HTR-8/SVneo (cell line): ENCODE measurements around the gene G3BP1.
A peak's percentile ranks its signal among the peaks of the same experiment; 100 is the strongest.
"Not testable (repeated sequence)": the region's sequence is repeated elsewhere in the genome, so short reads cannot be mapped to it uniquely, and the experiment has no call there.

Source experiments
- DNase-seq: peaks from one replicate; pipeline ENCODE4 v3.0.0; 2011; ENCODE audit warnings: low spot score, mixed read lengths; ENCODE audit not compliant: insufficient read length
- FAIRE-seq: peaks from 2 replicates; lab custom pipeline; 2011; peaks lifted over from hg19 to GRCh38; lab: Jason Lieb, UNC

G3BP1 gene

DNA sequence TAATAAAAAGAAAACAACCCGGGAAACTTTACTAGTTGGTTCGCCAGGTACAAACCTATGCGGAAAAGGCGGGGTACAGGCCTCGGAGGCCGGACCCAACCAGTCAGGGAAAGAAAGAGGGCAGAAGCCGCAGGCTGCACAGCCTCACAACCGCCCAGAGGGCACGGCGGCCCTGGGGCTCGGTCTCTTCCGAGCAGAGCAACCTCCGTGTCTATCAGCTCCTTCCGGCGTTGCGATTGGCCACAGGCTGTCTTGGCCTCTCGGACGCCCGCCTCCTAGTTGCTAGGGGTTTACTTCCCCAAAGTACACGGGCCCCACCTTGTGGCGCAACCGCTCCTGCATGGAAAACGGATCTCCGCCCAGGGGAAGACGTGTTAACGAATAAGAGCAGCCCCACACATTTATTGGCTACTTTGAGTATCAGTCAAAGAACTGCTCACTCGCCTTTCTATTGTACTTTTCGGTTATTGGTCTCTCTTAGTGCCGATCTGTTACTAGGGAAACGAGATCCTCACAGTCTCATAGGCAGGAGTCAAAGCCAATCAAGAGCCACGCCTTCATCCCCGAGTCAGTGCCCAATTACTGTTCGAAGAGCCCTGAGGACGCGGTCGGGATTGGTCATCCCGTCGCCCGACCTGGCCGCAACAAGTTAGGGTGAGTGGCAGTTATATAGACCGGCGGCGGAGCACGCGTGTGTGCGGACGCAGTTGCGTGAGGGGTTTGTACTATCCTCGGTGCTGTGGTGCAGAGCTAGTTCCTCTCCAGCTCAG lies at the start of gene G3BP1:
Gene G3BP1 (plus strand): TSS at position 696 of the 770 bp plus-strand sequence. CDS start 14,667 bp downstream, outside the sequence.
- DNase-seq (peak; percentile 99), FAIRE-seq (peak; percentile 98)

GRCh38 chr5:151722546-151722945 lies 49.2 kb upstream of the G3BP1 start:
- no peak for DNase-seq

GRCh38 chr5:151724360-151724759 lies 47.4 kb upstream of the G3BP1 start:
- DNase-seq (no peak), FAIRE-seq (no peak)

More at GRCh38 chr5:151722546-151722945, 49.2 kb upstream of the G3BP1 start:
- FAIRE-seq, result no peak

DNA sequence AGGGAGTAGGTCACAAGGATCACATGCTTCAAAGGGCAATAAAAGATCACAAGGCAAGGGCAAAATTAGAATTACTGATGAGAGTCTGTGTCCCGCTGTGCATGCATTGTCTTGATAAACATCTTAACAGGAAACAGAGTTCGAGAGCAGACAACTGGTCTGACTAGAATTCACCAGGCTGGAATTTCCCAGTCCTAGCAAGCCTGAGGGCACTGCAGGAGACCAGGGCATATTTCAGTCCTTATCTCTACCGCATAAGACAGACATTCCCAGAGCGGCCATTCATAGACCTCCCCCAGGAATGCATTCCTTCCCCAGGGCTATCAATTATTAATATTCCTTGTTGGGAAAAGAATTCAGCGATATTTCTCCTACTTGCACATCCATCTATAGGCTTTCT lies 42.2 kb upstream of the G3BP1 start:
- not testable (repeated sequence) for FAIRE-seq, DNase-seq

DNA sequence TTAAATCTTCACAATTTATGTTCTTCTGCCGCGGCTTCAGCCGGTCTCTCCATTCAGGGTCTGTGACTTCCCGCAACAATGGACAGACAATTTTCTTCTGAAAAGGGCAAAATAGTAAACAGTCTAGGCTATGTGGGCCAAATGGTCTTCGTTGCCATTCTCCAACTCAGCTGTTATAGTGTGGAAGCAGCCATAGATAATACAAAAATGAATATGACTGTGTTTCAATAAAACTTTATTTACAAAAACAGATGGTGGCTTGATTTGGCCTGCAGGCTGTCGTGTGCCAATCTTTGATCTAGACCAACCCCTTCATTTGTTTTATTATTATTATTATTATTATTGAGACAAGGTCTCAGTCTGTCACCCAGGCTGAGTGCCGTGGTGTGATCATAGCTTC lies 41.4 kb upstream of the G3BP1 start:
- FAIRE-seq (no peak), DNase-seq (no peak)

DNA sequence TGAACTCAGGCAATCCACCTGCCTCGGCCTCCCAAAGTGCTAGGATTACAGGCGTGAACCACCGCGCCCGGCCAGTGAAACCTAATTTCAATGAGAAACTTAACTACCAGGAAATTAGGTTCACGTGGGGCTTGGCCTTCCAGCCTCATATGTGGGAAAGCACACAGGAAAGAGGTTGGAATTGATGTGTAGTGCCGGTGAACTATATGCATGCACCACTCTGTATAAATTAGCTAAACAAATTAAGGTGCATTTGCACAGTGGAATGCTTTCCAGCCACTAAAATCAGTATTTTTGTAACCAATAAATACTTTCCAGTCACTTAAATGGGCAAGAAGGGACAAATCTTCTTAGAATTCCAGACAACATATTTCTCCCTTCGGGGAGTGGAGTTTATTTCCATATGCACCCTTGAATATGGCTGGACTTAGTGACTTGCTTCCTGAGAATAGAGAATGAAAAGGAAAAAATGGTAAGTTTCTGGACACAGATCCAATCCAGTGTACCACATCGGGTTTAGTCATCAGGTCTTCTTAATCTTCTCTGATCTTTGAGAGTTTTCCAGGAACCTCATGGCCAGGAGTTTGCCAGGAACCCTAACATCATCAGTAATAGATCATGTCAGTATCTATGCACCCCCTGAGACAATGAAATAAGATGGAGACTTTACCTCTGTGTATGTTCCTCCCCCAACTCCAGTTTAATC lies 38.2 kb upstream of the G3BP1 start:
- FAIRE-seq (no peak), DNase-seq (no peak)

DNA sequence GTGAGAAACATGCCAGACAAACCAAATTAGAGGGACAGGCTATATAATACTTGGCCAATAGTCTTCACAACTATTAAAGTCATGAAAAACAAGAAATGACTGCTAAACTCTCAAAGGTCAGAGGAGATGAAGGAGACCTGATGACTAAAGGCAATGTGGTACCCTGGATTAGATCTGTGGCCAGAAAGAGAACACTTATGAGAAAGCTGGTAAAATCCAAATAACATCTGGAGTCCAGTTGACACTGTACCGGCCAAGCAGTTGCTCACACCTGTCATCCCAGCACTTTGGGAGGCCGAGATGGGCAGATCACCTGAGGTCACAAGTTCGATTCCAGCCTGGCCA lies 37.7 kb upstream of the G3BP1 start:
- FAIRE-seq (no peak), DNase-seq (no peak)

DNA sequence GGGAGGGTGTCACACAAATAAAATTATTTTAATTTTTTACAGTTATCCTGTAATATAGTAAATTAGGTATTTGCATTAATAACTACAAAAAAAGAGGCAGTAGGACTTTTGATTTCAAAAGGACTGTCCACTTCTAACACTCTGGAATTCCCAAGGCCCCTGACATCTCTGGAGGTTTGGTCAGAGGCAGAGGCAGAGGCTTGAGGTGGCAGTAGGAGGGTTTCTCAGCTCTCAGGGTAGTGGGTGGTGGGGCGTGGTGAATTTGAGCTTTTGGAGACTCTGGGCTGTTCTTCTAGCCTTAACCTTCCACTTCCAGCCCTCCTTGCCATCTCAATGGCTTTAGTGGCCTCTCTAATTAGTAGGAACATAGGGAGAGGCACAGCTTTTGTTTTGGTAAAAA lies 36.1 kb upstream of the G3BP1 start:
- DNase-seq (no peak), FAIRE-seq (no peak)

- DNase-seq (no peak), FAIRE-seq (no peak)
Observed at GRCh38 chr5:151737431-151737830, 34.3 kb upstream of the G3BP1 start.

GRCh38 chr5:151738125-151738848 lies 33.5 kb upstream of the G3BP1 start:
- FAIRE-seq (no peak), DNase-seq (no peak)

GRCh38 chr5:151739395-151739794 lies 32.4 kb upstream of the G3BP1 start:
- no peak for FAIRE-seq
- no peak for DNase-seq

DNA sequence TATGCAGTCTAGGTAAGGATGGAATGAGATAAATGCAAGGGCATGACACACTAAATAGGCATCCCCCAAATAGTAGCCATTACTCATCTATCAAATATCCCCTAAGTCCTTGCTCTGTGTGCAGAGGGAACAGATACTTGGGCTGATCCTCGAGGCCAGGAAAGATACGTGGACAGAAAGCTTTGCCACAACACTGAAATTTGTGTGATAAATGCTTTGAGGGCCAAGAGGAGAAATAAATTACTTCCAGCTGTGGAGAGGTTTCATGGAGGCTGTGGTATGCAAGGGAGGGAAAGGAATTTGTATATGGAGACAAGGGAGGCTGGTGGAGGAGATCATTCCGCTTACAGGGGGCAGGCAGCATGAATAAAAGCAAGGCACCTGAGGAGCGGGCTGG lies 31.8 kb upstream of the G3BP1 start:
- FAIRE-seq (no peak), DNase-seq (peak; percentile 72)

DNA sequence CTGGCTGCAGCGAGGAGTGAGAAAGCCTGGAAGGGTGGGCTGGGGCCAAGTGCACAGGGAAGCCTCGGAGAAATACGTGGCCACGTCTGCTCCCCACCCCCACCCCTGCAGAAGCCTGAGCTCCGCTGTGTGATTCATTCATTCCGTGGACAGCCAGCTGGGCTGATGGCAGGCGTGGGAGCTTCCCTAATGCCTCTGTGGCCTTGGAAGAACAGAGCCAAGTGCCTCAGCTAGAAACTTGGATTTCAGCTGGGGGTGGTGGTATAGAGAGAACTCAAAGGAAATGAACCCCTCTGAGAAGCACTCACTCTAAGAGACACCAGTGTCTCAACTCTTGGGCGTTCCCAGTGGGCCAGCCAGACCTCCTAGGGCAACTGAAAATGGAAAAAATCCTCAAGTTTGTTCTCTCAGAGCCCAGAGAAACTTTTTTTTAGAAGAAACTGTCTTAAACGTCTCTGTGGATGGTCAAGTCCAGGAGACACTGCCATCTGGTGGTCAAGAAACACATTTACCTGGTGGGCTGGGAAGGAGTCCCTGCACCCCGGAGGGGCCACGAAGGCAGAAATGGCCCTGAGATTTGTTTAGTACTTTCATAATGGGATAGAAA lies 31.3 kb upstream of the G3BP1 start:
- FAIRE-seq, result no peak
- peak; percentile 78 for DNase-seq

DNA sequence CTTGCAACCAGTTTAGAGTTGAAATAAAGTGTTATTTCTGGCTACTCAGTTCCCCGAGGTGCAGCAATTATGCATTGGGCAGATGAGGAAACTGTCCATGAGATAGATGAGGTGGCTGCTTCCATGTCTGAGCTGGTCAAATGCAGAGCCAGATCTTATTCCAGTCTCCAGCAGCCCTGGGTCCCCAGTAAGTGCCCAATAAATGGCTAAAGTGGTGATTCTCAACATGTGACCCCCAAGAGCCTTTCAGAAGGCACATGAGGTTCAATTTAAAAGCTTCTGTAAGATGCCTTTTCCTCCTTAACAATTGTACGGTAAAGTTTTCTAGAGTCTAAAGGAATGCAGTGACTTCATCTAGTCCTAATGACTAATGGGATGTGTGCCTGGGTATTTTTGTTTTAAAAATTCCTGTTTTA lies 30.8 kb upstream of the G3BP1 start:
- no peak for DNase-seq

GRCh38 chr5:151741678-151742423 lies 29.9 kb upstream of the G3BP1 start:
- no peak for FAIRE-seq
- DNase-seq, result no peak

More for the DNA sequence above, 30.8 kb upstream of the G3BP1 start:
- no peak for FAIRE-seq

DNA sequence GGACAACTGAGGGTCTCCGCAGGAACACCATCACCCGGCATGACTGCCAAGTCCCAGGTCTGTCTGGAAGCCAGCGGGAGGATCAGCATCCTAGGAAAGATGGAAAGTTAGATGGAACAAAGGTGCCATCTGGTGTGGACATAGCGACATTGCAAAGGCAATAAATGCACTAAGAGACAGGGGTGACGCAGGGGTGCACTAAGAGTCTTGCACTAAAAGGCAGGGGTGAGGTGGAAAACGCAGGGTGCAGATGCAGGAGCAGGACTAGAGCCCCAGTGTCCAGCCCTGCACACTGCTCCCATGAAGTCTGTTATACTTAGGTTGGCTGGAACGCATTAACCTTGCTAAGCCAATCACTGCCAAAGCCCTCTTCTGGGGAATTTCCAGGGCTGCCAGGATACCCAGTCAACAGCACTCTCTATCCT lies 28.9 kb upstream of the G3BP1 start:
- FAIRE-seq (peak; percentile 33), DNase-seq (no peak)

DNA sequence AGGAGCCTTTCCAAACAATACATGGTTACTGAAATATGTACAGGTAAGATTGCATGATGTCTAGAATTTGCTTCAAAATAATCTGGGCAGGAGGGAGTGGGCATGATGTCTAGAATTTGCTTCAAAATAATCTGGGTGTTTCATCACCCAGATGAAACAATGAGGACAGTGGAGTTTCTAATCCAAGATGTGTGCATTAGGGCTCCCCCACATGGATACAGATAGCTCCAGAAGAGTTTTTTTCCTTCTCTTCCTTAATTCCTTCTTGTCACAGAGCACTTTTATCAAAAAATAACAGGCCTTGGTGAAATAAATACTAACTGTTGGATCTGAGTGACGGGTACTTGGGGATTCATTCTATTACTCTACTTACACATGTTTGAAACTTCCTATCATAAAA lies 28.2 kb upstream of the G3BP1 start:
- FAIRE-seq, result no peak
- no peak for DNase-seq

DNA sequence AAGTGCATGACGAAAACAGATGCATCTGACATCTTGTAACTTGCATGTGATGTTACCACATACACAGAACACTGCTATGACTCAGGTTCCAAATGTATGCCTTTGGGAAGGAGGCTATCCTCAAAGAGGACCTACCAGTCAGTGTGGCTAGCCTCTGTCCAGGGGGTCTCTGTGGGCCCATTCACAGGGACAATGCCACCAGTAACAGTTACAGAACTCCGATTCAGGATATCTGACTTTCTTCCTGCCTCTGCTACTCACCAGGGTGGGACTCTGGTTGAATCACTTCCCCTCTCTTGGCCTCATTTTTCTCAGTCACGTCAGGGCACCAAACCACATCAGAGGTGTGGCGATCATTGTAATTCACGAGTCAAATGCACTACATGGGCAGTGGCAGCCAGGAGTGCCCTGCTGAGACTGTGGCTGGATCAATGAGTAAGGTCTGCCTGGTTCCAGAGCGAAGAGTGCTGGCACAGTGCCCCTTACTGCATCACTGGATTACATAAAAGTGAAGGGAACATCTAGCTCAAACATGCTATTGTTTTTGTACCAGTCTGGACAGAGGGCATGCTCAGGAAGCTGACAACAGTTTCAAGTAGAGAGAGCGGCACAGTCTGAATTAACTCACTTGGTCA lies 26.6 kb upstream of the G3BP1 start:
- peak; percentile 45 for DNase-seq
- FAIRE-seq, result peak; percentile 86

- DNase-seq (no peak), FAIRE-seq (no peak)
Observed at GRCh38 chr5:151750121-151750520, 21.6 kb upstream of the G3BP1 start.
